K562 (cell line): ENCODE measurements around the gene PSMD9. TPM values are rescaled to one million over a fixed set of nuclear protein-coding genes. Genes with fewer than 3 reads are reported as not detected.

Experiments used
- CLOCK ChIP-seq: fragments of 250-450 bp; sonication (Bioruptor Pico); IDR thresholded peaks from 2 replicates; pipeline ENCODE4 v1.4.0; 2020; ENCODE audit warnings: mild to moderate bottlenecking, moderate library complexity, borderline replicate concordance
- CTCF ChIP-seq, 3 experiments: IDR thresholded peaks in 2 of 3; conservative IDR thresholded peaks in 1 of 3; 2 replicates each; pipeline ENCODE4 v1.5.1; 2011 to 2012; ENCODE audit warnings: low read length in 3 of 3, mild to moderate bottlenecking in 3 of 3, control low read depth in 2 of 3, improper control_type of control experiment in 1 of 3, inconsistent platforms in 1 of 3, low read depth in 1 of 3, mixed read lengths in 1 of 3, moderate library complexity in 1 of 3; ENCODE audit not compliant: insufficient read depth in 2 of 3
- ESRRA ChIP-seq: fragments of 450-650 bp; IDR thresholded peaks from 2 replicates; pipeline ENCODE4 v1.6.1; 2014; ENCODE audit warnings: low read depth, mild to moderate bottlenecking, moderate library complexity, borderline replicate concordance
- ETV1 ChIP-seq: fragments of 450-650 bp; conservative IDR thresholded peaks from 2 replicates; pipeline ENCODE4 v1.6.1; 2016; ENCODE audit warnings: missing genetic modification characterization, control low read depth, low read depth, missing compliant biosample characterization
- NCOA4 ChIP-seq: fragments of 450-650 bp; IDR thresholded peaks from 2 replicates; pipeline ENCODE4 v1.6.1; 2018; ENCODE audit warnings: mild to moderate bottlenecking; ENCODE audit not compliant: partially characterized antibody
- PHB2 ChIP-seq: fragments of 450-650 bp; IDR thresholded peaks from 2 replicates; pipeline ENCODE4 v1.6.1; 2017; ENCODE audit warnings: low read depth
- SMAD2 ChIP-seq: fragments of 150-350 bp; IDR thresholded peaks from 2 replicates; pipeline ENCODE4 v1.6.1; 2014; ENCODE audit warnings: low read depth, mild to moderate bottlenecking, low read length
- SMAD4 ChIP-seq: fragments of 250-450 bp; sonication (Bioruptor Pico); conservative IDR thresholded peaks from 2 replicates; pipeline ENCODE4 v1.8.0; 2021; ENCODE audit warnings: inconsistent platforms, mild to moderate bottlenecking, moderate library complexity
- THAP7 ChIP-seq: fragments of 250-450 bp; sonication (Bioruptor Pico); IDR thresholded peaks from 2 replicates; pipeline ENCODE4 v1.5.0; 2021
- ZKSCAN1 ChIP-seq: fragments of 150-350 bp; IDR thresholded peaks from 2 replicates; pipeline ENCODE4 v1.6.1; 2016; ENCODE audit warnings: low read depth, low read length
- ZNF318 ChIP-seq, 2 experiments: fragments of 450-650 bp; IDR thresholded peaks; 2 replicates each; pipeline ENCODE4 v1.6.1; 2016; ENCODE audit warnings: mild to moderate bottlenecking in 2 of 2, borderline replicate concordance in 1 of 2, low read depth in 1 of 2, moderate library complexity in 1 of 2
- ZNF551 ChIP-seq: fragments of 250-450 bp; sonication (Bioruptor Pico); IDR thresholded peaks from 2 replicates; pipeline ENCODE4 v1.5.0; 2021; ENCODE audit warnings: mild to moderate bottlenecking, moderate library complexity
- ZNF668 ChIP-seq: fragments of 250-450 bp; sonication (Bioruptor Pico); IDR thresholded peaks from 2 replicates; pipeline ENCODE4 v1.8.0; 2022; ENCODE audit warnings: mild to moderate bottlenecking, inconsistent platforms
- polyA plus RNA-seq, 8 experiments: library from polyadenylated mRNA; depleted of rRNA in 4 of 8; stranded (reverse) in 5 of 8; unstranded in 3 of 8; fragments of >200 nt; fragmentation: Nextera tagmentation in 2 of 8; fragmentation: Illumina TruSeq in 1 of 8; extraction: Ambion mirVana in 2 of 8; extraction: Trizol in 1 of 8; gene quantifications; 2 replicates each; pipeline versions ENCODE4 v1.2.1 to v1.2.3, GENCODE V29; 2011 to 2014; ENCODE audit warnings: inconsistent platforms in 1 of 8, missing spikeins in 1 of 8
- total RNA-seq, 7 experiments: library from RNA; depleted of rRNA in 6 of 7; stranded (reverse); fragments of >200 nt in 6 of 7; fragmentation: Illumina TruSeq in 2 of 7; extraction: Trizol in 2 of 7; gene quantifications; 2 replicates each; pipeline versions ENCODE4 v1.2.1 to v1.2.3, GENCODE V29; 2011 to 2021; ENCODE audit warnings: low replicate concordance in 1 of 7

PSMD9 gene
- total and polyA plus RNA-seq, 9 of the 15 experiments (the other 6 are each of a cell fraction or from before 2014, with no cell fraction given), result 12.2 to 143 (median 61.3) TPM

- TF ChIP-seq ZNF318 (IDR thresholded peaks at IDR 0.05; ENCODE audit: borderline replicate concordance in 1 of 2, low read depth in 1 of 2), result peak in 1 of 2 experiments; percentile 65; a peak in 1 of 4 replicates
- no peak for TF ChIP-seq CLOCK
- TF ChIP-seq SMAD4, result peak; percentile 80
- no peak for TF ChIP-seq NCOA4
- no peak for TF ChIP-seq PHB2
- TF ChIP-seq ZKSCAN1, result peak; percentile 53; the same call in 1 of the 2 replicates
- peak; percentile 23; the same call in 1 of the 2 replicates for TF ChIP-seq THAP7 (CRISPR knock-in tag)
- no peak for TF ChIP-seq ZNF551 (CRISPR knock-in tag)
- TF ChIP-seq ZNF668 (CRISPR knock-in tag), result no peak
- TF ChIP-seq SMAD2, result no peak
- TF ChIP-seq ETV1, result peak; percentile 98
- TF ChIP-seq ESRRA, result peak; percentile 85
- peak; percentile 84 to 89 (median 88) for TF ChIP-seq CTCF (IDR thresholded peaks at IDR 0.05 in 2 of 3, conservative IDR thresholded peaks at IDR 0.05 in 1 of 3; ENCODE audit: insufficient read depth in 2 of 3, low read depth in 1 of 3, low read length in 3 of 3)
Measured at GRCh38 chr12:121888478-121889273, at the start of gene PSMD9 (continued).
